A549 treated with RU486 at 1 μM for 4 hours (cell line): Measurements from ENCODE around the gene ACTR8. TPM values are rescaled to one million over a fixed set of nuclear protein-coding genes. Genes with fewer than 3 reads are reported as not detected.

Source experiments
- total RNA-seq: library from RNA; stranded (reverse); fragments of 200-300 nt; extraction: Qiagen RNA extraction; gene quantifications from 5 replicates; pipeline ENCODE4 v1.2.3, GENCODE V29; 2022; ENCODE audit warnings: low read depth

The ACTR8 gene
- total RNA-seq, result 13.5 to 19.1 TPM (median 17.1 TPM) in 5 replicates

GRCh38 chr3:53881691-53882593 is at the start of gene ACTR8:
ACTR8 (minus strand) TSS chr3:53882152; CDS start chr3:53882101, 51 bp downstream.

GRCh38 chr3:53891497-53892285 is 9.7 kb upstream of the ACTR8 start, which contains the start of gene SELENOK:
SELENOK (minus strand) TSS chr3:53891859.

GRCh38 chr3:53846134-53846850 is 35.7 kb downstream of the ACTR8 start, which contains the start of the genes CHDH and IL17RB:
CHDH (minus strand) TSS chr3:53846419; CDS start chr3:53824008, 22,411 bp downstream.
IL17RB (plus strand) TSS chr3:53846568; CDS start chr3:53846589, 21 bp downstream.

Other genes with a start within 250 kb of the ACTR8 start
- gene CHDH, start 35.7 kb downstream of the ACTR8 start, total RNA-seq, result 1.8 to 3.4 TPM (median 2.4 TPM) in 5 replicates
- gene IL17RB, start 35.6 kb downstream of the ACTR8 start, total RNA-seq, result 0.77 to 1.8 TPM (median 1.0 TPM) in 5 replicates
- 21.5 to 26.5 TPM (median 23.7 TPM) in 5 replicates for gene SELENOK, start 9.7 kb upstream of the ACTR8 start, total RNA-seq
- 0.03 to 0.05 TPM in 2 of 5 replicates, not detected in the others for gene CACNA2D3, start 240.4 kb upstream of the ACTR8 start, total RNA-seq